GM23338 (cell line): ENCODE measurements around the gene FOXP1.

Experiments
- CREB1 ChIP-seq: fragments of 250-450 bp; sonication (Bioruptor Pico); IDR thresholded peaks from 2 replicates; pipeline ENCODE4 v1.5.0; 2020; ENCODE audit warnings: low read depth, mild to moderate bottlenecking, moderate library complexity
- EZH2 ChIP-seq: fragments of 200-600 bp; sonication (generic); IDR thresholded peaks from one replicate; pipeline ENCODE4 v1.8.0; 2017; ENCODE audit warnings: antibody characterized with exemption, mild to moderate bottlenecking, low read depth; ENCODE audit not compliant: unreplicated experiment
- EZH2phosphoT487 ChIP-seq: fragments of 200-600 bp; sonication (generic); IDR thresholded peaks from one replicate; pipeline ENCODE4 v1.8.1; 2018; ENCODE audit warnings: antibody characterized with exemption; ENCODE audit not compliant: unreplicated experiment
- JUNB ChIP-seq: IDR thresholded peaks from one replicate; pipeline ENCODE4 v1.6.1; 2016; ENCODE audit warnings: antibody characterized with exemption; ENCODE audit not compliant: unreplicated experiment
- NANOG ChIP-seq: IDR thresholded peaks from 2 replicates; pipeline ENCODE4 v1.6.1; 2016; ENCODE audit warnings: antibody characterized with exemption, borderline replicate concordance
- POLR2AphosphoS5 ChIP-seq: IDR thresholded peaks from 2 replicates; pipeline ENCODE4 v1.6.1; 2016; ENCODE audit warnings: antibody characterized with exemption, low read depth
- STAT1 ChIP-seq: IDR thresholded peaks from one replicate; pipeline ENCODE4 v1.6.1; 2016; ENCODE audit warnings: antibody characterized with exemption; ENCODE audit not compliant: unreplicated experiment
- ZNF114 ChIP-seq: fragments of 250-450 bp; sonication (Bioruptor Pico); IDR thresholded peaks from 2 replicates; pipeline ENCODE4 v1.5.0; 2020; ENCODE audit warnings: mild to moderate bottlenecking, moderate library complexity
- TF ChIP-seq, protein P1 (sequence below), 2 experiments: fragments of 200-600 bp in 1 of 2; sonication (generic) in 1 of 2; conservative IDR thresholded peaks; 2 replicates each; pipeline versions ENCODE4 v1.5.1 to v1.6.1; 2016 to 2017; ENCODE audit warnings: antibody characterized with exemption in 2 of 2, low read depth in 2 of 2, mild to moderate bottlenecking in 2 of 2, moderate library complexity in 1 of 2
- TF ChIP-seq, protein P2 (sequence below): IDR thresholded peaks from one replicate; pipeline ENCODE4 v1.6.1; 2018; ENCODE audit warnings: antibody characterized with exemption; ENCODE audit not compliant: unreplicated experiment
- TF ChIP-seq, protein P3 (sequence below): fragments of 250-450 bp; sonication (Bioruptor Pico); IDR thresholded peaks from 2 replicates; pipeline ENCODE4 v1.5.0; 2020; ENCODE audit warnings: mild to moderate bottlenecking, moderate library complexity
- TF ChIP-seq, protein P4 (sequence below): IDR thresholded peaks from 2 replicates; pipeline ENCODE4 v1.6.1; 2016; ENCODE audit warnings: antibody characterized with exemption

DNA sequence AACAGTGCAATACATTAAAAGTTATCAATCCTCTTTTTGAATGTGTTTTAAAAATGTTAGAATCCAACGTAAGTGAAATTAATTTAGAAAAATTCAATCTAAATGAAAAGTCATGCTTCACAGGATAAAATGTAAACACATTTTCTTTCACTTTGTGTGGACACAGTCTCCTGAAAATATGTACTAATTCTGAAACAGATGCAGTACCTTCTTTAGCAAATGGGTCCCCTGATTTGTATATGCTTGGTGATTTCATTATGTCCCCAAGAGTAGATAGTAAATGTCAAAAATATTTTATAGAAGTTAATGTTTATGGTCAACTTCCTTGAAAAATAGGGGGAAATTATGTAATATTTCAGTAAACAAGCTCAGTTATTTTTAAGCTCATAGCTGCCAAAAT lies 28.9 kb downstream of the FOXP1 start:
- TF ChIP-seq, protein P1, sequence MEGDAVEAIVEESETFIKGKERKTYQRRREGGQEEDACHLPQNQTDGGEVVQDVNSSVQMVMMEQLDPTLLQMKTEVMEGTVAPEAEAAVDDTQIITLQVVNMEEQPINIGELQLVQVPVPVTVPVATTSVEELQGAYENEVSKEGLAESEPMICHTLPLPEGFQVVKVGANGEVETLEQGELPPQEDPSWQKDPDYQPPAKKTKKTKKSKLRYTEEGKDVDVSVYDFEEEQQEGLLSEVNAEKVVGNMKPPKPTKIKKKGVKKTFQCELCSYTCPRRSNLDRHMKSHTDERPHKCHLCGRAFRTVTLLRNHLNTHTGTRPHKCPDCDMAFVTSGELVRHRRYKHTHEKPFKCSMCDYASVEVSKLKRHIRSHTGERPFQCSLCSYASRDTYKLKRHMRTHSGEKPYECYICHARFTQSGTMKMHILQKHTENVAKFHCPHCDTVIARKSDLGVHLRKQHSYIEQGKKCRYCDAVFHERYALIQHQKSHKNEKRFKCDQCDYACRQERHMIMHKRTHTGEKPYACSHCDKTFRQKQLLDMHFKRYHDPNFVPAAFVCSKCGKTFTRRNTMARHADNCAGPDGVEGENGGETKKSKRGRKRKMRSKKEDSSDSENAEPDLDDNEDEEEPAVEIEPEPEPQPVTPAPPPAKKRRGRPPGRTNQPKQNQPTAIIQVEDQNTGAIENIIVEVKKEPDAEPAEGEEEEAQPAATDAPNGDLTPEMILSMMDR (conservative IDR thresholded peaks at IDR 0.05; ENCODE audit: low read depth in 2 of 2), result no peak
- TF ChIP-seq EZH2, result no peak
- no peak for TF ChIP-seq NANOG
- no peak for TF ChIP-seq POLR2AphosphoS5
- TF ChIP-seq, protein P2, sequence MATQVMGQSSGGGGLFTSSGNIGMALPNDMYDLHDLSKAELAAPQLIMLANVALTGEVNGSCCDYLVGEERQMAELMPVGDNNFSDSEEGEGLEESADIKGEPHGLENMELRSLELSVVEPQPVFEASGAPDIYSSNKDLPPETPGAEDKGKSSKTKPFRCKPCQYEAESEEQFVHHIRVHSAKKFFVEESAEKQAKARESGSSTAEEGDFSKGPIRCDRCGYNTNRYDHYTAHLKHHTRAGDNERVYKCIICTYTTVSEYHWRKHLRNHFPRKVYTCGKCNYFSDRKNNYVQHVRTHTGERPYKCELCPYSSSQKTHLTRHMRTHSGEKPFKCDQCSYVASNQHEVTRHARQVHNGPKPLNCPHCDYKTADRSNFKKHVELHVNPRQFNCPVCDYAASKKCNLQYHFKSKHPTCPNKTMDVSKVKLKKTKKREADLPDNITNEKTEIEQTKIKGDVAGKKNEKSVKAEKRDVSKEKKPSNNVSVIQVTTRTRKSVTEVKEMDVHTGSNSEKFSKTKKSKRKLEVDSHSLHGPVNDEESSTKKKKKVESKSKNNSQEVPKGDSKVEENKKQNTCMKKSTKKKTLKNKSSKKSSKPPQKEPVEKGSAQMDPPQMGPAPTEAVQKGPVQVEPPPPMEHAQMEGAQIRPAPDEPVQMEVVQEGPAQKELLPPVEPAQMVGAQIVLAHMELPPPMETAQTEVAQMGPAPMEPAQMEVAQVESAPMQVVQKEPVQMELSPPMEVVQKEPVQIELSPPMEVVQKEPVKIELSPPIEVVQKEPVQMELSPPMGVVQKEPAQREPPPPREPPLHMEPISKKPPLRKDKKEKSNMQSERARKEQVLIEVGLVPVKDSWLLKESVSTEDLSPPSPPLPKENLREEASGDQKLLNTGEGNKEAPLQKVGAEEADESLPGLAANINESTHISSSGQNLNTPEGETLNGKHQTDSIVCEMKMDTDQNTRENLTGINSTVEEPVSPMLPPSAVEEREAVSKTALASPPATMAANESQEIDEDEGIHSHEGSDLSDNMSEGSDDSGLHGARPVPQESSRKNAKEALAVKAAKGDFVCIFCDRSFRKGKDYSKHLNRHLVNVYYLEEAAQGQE, result no peak
- no peak for TF ChIP-seq JUNB
- TF ChIP-seq CREB1 (CRISPR knock-in tag), result no peak
- no peak for TF ChIP-seq EZH2phosphoT487
- no peak for TF ChIP-seq STAT1
- TF ChIP-seq ZNF114, result no peak
- TF ChIP-seq, protein P3, sequence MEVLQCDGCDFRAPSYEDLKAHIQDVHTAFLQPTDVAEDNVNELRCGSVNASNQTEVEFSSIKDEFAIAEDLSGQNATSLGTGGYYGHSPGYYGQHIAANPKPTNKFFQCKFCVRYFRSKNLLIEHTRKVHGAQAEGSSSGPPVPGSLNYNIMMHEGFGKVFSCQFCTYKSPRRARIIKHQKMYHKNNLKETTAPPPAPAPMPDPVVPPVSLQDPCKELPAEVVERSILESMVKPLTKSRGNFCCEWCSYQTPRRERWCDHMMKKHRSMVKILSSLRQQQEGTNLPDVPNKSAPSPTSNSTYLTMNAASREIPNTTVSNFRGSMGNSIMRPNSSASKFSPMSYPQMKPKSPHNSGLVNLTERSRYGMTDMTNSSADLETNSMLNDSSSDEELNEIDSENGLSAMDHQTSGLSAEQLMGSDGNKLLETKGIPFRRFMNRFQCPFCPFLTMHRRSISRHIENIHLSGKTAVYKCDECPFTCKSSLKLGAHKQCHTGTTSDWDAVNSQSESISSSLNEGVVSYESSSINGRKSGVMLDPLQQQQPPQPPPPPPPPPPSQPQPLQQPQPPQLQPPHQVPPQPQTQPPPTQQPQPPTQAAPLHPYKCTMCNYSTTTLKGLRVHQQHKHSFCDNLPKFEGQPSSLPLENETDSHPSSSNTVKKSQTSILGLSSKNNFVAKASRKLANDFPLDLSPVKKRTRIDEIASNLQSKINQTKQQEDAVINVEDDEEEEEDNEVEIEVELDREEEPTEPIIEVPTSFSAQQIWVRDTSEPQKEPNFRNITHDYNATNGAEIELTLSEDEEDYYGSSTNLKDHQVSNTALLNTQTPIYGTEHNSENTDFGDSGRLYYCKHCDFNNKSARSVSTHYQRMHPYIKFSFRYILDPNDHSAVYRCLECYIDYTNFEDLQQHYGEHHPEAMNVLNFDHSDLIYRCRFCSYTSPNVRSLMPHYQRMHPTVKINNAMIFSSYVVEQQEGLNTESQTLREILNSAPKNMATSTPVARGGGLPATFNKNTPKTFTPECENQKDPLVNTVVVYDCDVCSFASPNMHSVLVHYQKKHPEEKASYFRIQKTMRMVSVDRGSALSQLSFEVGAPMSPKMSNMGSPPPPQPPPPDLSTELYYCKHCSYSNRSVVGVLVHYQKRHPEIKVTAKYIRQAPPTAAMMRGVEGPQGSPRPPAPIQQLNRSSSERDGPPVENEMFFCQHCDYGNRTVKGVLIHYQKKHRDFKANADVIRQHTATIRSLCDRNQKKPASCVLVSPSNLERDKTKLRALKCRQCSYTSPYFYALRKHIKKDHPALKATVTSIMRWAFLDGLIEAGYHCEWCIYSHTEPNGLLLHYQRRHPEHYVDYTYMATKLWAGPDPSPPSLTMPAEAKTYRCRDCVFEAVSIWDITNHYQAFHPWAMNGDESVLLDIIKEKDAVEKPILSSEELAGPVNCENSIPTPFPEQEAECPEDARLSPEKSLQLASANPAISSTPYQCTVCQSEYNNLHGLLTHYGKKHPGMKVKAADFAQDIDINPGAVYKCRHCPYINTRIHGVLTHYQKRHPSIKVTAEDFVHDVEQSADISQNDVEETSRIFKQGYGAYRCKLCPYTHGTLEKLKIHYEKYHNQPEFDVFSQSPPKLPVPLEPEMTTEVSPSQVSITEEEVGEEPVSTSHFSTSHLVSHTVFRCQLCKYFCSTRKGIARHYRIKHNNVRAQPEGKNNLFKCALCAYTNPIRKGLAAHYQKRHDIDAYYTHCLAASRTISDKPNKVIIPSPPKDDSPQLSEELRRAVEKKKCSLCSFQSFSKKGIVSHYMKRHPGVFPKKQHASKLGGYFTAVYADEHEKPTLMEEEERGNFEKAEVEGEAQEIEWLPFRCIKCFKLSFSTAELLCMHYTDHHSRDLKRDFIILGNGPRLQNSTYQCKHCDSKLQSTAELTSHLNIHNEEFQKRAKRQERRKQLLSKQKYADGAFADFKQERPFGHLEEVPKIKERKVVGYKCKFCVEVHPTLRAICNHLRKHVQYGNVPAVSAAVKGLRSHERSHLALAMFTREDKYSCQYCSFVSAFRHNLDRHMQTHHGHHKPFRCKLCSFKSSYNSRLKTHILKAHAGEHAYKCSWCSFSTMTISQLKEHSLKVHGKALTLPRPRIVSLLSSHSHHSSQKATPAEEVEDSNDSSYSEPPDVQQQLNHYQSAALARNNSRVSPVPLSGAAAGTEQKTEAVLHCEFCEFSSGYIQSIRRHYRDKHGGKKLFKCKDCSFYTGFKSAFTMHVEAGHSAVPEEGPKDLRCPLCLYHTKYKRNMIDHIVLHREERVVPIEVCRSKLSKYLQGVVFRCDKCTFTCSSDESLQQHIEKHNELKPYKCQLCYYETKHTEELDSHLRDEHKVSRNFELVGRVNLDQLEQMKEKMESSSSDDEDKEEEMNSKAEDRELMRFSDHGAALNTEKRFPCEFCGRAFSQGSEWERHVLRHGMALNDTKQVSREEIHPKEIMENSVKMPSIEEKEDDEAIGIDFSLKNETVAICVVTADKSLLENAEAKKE (CRISPR knock-in tag), result no peak
- TF ChIP-seq, protein P4, sequence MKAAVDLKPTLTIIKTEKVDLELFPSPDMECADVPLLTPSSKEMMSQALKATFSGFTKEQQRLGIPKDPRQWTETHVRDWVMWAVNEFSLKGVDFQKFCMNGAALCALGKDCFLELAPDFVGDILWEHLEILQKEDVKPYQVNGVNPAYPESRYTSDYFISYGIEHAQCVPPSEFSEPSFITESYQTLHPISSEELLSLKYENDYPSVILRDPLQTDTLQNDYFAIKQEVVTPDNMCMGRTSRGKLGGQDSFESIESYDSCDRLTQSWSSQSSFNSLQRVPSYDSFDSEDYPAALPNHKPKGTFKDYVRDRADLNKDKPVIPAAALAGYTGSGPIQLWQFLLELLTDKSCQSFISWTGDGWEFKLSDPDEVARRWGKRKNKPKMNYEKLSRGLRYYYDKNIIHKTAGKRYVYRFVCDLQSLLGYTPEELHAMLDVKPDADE, result no peak
